ENCODE measurements around the gene UBE2E1. TPM values are rescaled to one million over a fixed set of nuclear protein-coding genes. Genes with fewer than 3 reads are reported as not detected.
A peak's percentile ranks its signal among the peaks of the same experiment; 100 is the strongest.

UBE2E1 gene
- total and polyA plus RNA-seq, 2 experiments from 2014 or later, result 9.0 to 65.3 TPM

DNA sequence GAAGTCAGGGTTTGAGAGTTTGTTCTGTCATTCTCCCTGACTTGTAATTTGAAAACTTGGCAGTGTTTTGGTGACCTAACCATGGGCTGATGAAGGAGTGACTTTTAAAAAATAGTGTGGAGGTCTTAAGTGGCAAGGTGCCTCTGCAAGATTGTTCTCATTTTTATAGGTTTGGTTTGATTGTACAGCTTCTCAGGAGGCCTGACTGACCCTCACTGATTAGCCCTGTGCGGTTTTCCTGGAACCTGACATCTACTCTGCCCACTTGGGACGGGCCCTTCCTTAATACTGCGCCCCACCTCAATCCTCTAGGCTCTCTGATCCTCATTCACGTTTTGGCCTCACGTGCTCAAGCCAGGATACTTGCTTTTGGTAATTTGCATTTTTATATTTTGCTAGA, 2.8 kb downstream of the UBE2E1 start:
- H3K79me2 ChIP-seq (ENCODE audit: insufficient read depth), result peaks cover 62% of the 10 kb centered on the region
- H3K36me3 ChIP-seq (ENCODE audit: low read depth), result no peaks in the 10 kb centered on the region
- in situ Hi-C loops (cut with MboI), result no loop called here
- H3F3A ChIP-seq (ENCODE audit: insufficient read depth), result peaks cover 40% of the 10 kb centered on the region
- H3K4me2 ChIP-seq (ENCODE audit: unreplicated experiment), result peak overlapping the region; percentile 89
- H3K4me3 ChIP-seq, result no peak overlapping the region
- no peak overlapping the region for H3K27ac ChIP-seq
- WGBS, 2 experiments (ENCODE audit: low coverage in 1 of 2, low lambda C conversion rate in 2 of 2, missing lambda C conversion rate in 2 of 2), result 64 to 67% methylated on average over 5 of the region's 5 CpGs
- DNase-seq, result no peak
- TF ChIP-seq EZH2phosphoT487 (IDR thresholded peaks at IDR 0.05; ENCODE audit: insufficient read depth, low read depth) (no peak), EZH2 (IDR thresholded peaks at IDR 0.05; ENCODE audit: insufficient read depth, poor library complexity, severe bottlenecking) (no peak)
- peak overlapping the region; percentile 1; the same call in 1 of the 2 replicates for H3K9ac ChIP-seq
- no peak overlapping the region for H2AFZ ChIP-seq
- no peaks in the 10 kb centered on the region for H3K9me2 ChIP-seq (ENCODE audit: insufficient read depth)
- peaks cover 22% of the 10 kb centered on the region for H3K4me1 ChIP-seq (ENCODE audit: insufficient read depth)
- no peaks in the 10 kb centered on the region for H4K20me1 ChIP-seq (ENCODE audit: insufficient read depth)
- H3K27me3 ChIP-seq (replicated peaks; ENCODE audit: insufficient read depth), result no peaks in the 10 kb centered on the region
- no peaks in the 10 kb centered on the region for H3K9me3 ChIP-seq (ENCODE audit: low read depth)

- no peaks in the 10 kb centered on the region for H3K36me3 ChIP-seq (ENCODE audit: low read depth)
- H2AFZ ChIP-seq, result no peak overlapping the region
- 68 to 69% methylated on average over 2 of the region's 2 CpGs for WGBS, 2 experiments (ENCODE audit: low coverage in 1 of 2, low lambda C conversion rate in 2 of 2, missing lambda C conversion rate in 2 of 2)
- no peaks in the 10 kb centered on the region for H4K20me1 ChIP-seq (ENCODE audit: insufficient read depth)
- TF ChIP-seq EZH2 (IDR thresholded peaks at IDR 0.05; ENCODE audit: insufficient read depth, poor library complexity, severe bottlenecking) (no peak), EZH2phosphoT487 (IDR thresholded peaks at IDR 0.05; ENCODE audit: insufficient read depth, low read depth) (no peak)
- H3K27me3 ChIP-seq (replicated peaks; ENCODE audit: insufficient read depth), result no peaks in the 10 kb centered on the region
- H3K79me2 ChIP-seq (ENCODE audit: insufficient read depth), result peaks cover 70% of the 10 kb centered on the region
- DNase-seq, result no peak
- no peaks in the 10 kb centered on the region for H3K9me3 ChIP-seq (ENCODE audit: low read depth)
- H3K4me3 ChIP-seq, result no peak overlapping the region
- H3F3A ChIP-seq (ENCODE audit: insufficient read depth), result peaks cover 38% of the 10 kb centered on the region
- no peak overlapping the region for H3K27ac ChIP-seq
- H3K9ac ChIP-seq, result no peak overlapping the region
- in situ Hi-C loops (cut with MboI), result no loop called here
- H3K4me2 ChIP-seq (ENCODE audit: unreplicated experiment), result no peak overlapping the region
- no peaks in the 10 kb centered on the region for H3K9me2 ChIP-seq (ENCODE audit: insufficient read depth)
- H3K4me1 ChIP-seq (ENCODE audit: insufficient read depth), result peaks cover 22% of the 10 kb centered on the region
These were observed 3.5 kb downstream of the UBE2E1 start for GRCh38 chr3:23809294-23809693.

DNA sequence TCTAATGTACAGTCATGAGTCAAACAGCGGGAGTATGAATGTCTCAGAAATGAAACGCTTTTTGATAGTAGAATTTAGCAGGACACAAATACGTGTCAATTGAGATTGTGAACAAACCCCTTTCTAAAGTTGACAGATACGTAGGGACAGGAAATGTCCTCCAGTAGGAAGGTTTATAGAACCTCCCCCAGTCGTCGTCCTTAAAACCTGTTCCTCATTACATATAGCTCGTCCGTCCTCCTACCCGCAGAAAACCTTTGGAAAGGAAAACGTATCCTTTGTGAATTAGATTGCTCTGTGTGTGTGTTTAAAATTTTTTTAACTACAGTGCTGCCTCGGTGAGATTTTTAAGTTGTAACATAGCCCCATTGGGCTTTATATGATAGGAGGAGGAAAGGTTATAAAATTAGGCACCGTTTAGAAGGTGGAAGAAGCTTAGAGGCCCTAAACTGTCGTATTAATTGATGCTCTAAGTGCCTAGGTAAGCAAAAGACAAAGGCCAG, 4.1 kb downstream of the UBE2E1 start:
- no peak for TF ChIP-seq EZH2 (IDR thresholded peaks at IDR 0.05; ENCODE audit: insufficient read depth, poor library complexity, severe bottlenecking)
- TF ChIP-seq EZH2phosphoT487 (IDR thresholded peaks at IDR 0.05; ENCODE audit: insufficient read depth, low read depth), result no peak
- H3K36me3 ChIP-seq (ENCODE audit: low read depth), result no peaks in the 10 kb centered on the region
- peaks cover 22% of the 10 kb centered on the region for H3K4me1 ChIP-seq (ENCODE audit: insufficient read depth)
- WGBS, 2 experiments (ENCODE audit: low coverage in 1 of 2, low lambda C conversion rate in 2 of 2, missing lambda C conversion rate in 2 of 2), result 66 to 69% methylated on average over 13 of the region's 13 CpGs
- peaks cover 75% of the 10 kb centered on the region for H3K79me2 ChIP-seq (ENCODE audit: insufficient read depth)
- H3K4me3 ChIP-seq, result peak overlapping the region; percentile 80
- peaks cover 32% of the 10 kb centered on the region for H3F3A ChIP-seq (ENCODE audit: insufficient read depth)
- no peak for DNase-seq
- no peaks in the 10 kb centered on the region for H4K20me1 ChIP-seq (ENCODE audit: insufficient read depth)
- no peak overlapping the region for H3K27ac ChIP-seq
- peak overlapping the region; percentile 87 for H2AFZ ChIP-seq
- peak overlapping the region; percentile 83 for H3K9ac ChIP-seq
- no peaks in the 10 kb centered on the region for H3K9me3 ChIP-seq (ENCODE audit: low read depth)
- peak overlapping the region; percentile 74 for H3K4me2 ChIP-seq (ENCODE audit: unreplicated experiment)
- no peaks in the 10 kb centered on the region for H3K27me3 ChIP-seq (replicated peaks; ENCODE audit: insufficient read depth)
- no peaks in the 10 kb centered on the region for H3K9me2 ChIP-seq (ENCODE audit: insufficient read depth)
- in situ Hi-C loops (cut with MboI), result no loop called here

- H3F3A ChIP-seq (ENCODE audit: insufficient read depth), result peaks cover 26% of the 10 kb centered on the region; the same call in 1 of the 2 replicates
- H3K4me1 ChIP-seq (ENCODE audit: insufficient read depth), result peaks cover 22% of the 10 kb centered on the region
- no peak for TF ChIP-seq EZH2phosphoT487 (IDR thresholded peaks at IDR 0.05; ENCODE audit: insufficient read depth, low read depth)
- TF ChIP-seq EZH2 (IDR thresholded peaks at IDR 0.05; ENCODE audit: insufficient read depth, poor library complexity, severe bottlenecking), result no peak
- peak overlapping the region; percentile 83 for H3K9ac ChIP-seq
- H3K36me3 ChIP-seq (ENCODE audit: low read depth), result no peaks in the 10 kb centered on the region
- H2AFZ ChIP-seq, result peak overlapping the region; percentile 87
- no peaks in the 10 kb centered on the region for H4K20me1 ChIP-seq (ENCODE audit: insufficient read depth)
- 3 to 5% methylated on average over 24 to 28 of the region's 78 CpGs for WGBS, 2 experiments (ENCODE audit: low coverage in 1 of 2, low lambda C conversion rate in 2 of 2, missing lambda C conversion rate in 2 of 2)
- no peaks in the 10 kb centered on the region for H3K9me2 ChIP-seq (ENCODE audit: insufficient read depth)
- no peak overlapping the region for H3K27ac ChIP-seq
- peaks cover 82% of the 10 kb centered on the region for H3K79me2 ChIP-seq (ENCODE audit: insufficient read depth)
- H3K27me3 ChIP-seq (replicated peaks; ENCODE audit: insufficient read depth), result no peaks in the 10 kb centered on the region
- H3K4me3 ChIP-seq, result peak overlapping the region; percentile 80
- no peaks in the 10 kb centered on the region for H3K9me3 ChIP-seq (ENCODE audit: low read depth)
- peak overlapping the region; percentile 74 for H3K4me2 ChIP-seq (ENCODE audit: unreplicated experiment)
- in situ Hi-C loops (cut with MboI), result no loop called here
- peak; percentile 79 for DNase-seq
These were observed 4.8 kb downstream of the UBE2E1 start for GRCh38 chr3:23810343-23811184.

Data from GM23248 (cell line).